HepG2 (cell line): ENCODE measurements around the gene PIEZO2. TPM values are rescaled to one million over a fixed set of nuclear protein-coding genes. Genes with fewer than 3 reads are reported as not detected.

ENCODE experiments used
- ATAC-seq: fragments of 200-7000 bp; cut with Tn5 transposase; 3 replicates; pipeline ENCODE4 v1.9.1; 2020; ENCODE audit warnings: mild to moderate bottlenecking, moderate library complexity
- BruUV-seq: library from RNA; stranded (reverse); fragments of 400-500 nt; replicated peaks from 2 replicates; lab custom pipeline; 2021; lab: Mats Ljungman, UMichigan
- CTCF ChIA-PET: fragments of 300-600 bp; formaldehyde crosslinking; extraction: SDS; loops from one replicate; lab custom pipeline; 2021; ENCODE audit warnings: low total read pairs, inconsistent platforms, low intra/inter-chr PET ratio; lab: Yijun Ruan, JAX
- POLR2A ChIA-PET: fragments of 350-600 bp; sonication (Branson Sonifier 250); formaldehyde crosslinking; loops from one replicate; lab custom pipeline; 2020; ENCODE audit warnings: antibody characterized with exemption, inconsistent platforms; lab: Yijun Ruan, JAX
- DNase-seq: peaks from one replicate; pipeline ENCODE4 v3.0.0-alpha.2; 2015; ENCODE audit warnings: low spot score
- FAIRE-seq: peaks from 3 replicates; lab custom pipeline; 2011; peaks lifted over from hg19 to GRCh38; lab: Jason Lieb, UNC
- H2AFZ ChIP-seq: one replicate; pipeline ENCODE4 v1.6.1; 2011; ENCODE audit warnings: low read length, inconsistent platforms
- H3K27ac ChIP-seq: fragments of 300-600 bp; 3 replicates; pipeline ENCODE4 v1.8.0; 2011; ENCODE audit warnings: mixed run types, mild to moderate bottlenecking, mixed read lengths, low read length, inconsistent platforms; ENCODE audit not compliant: insufficient read depth; ENCODE audit errors: extremely low read length
- H3K27me3 ChIP-seq, 2 experiments: fragments of 200-600 bp in 1 of 2; 2 replicates in 1 of 2; 3 replicates in 1 of 2; pipeline versions ENCODE4 v1.6.0 to v1.8.0; 2011; ENCODE audit warnings: low read length in 2 of 2, mild to moderate bottlenecking in 2 of 2, moderate library complexity in 2 of 2, inconsistent platforms in 1 of 2; ENCODE audit not compliant: insufficient read depth in 2 of 2, control insufficient read depth in 1 of 2
- H3K36me3 ChIP-seq, 2 experiments: fragments of 200-600 bp in 1 of 2; replicated peaks in 1 of 2; 2 replicates in 1 of 2; 3 replicates in 1 of 2; pipeline versions ENCODE4 v1.5.1 to v1.8.0; 2011; ENCODE audit warnings: low read length in 2 of 2, inconsistent platforms in 1 of 2; ENCODE audit not compliant: insufficient read depth in 2 of 2, control insufficient read depth in 1 of 2
- H3K4me1 ChIP-seq: 2 replicates; pipeline ENCODE4 v1.5.1; 2012; ENCODE audit warnings: low read length, inconsistent platforms; ENCODE audit not compliant: insufficient read depth
- H3K4me2 ChIP-seq: 2 replicates; pipeline ENCODE4 v1.6.0; 2011; ENCODE audit warnings: low read depth, low read length, inconsistent platforms
- H3K4me3 ChIP-seq, 3 experiments: fragments of 200-600 bp in 1 of 3; sonication (generic), shearing (Covaris generic) in 1 of 3; replicated peaks in 1 of 3; 2 replicates each; pipeline ENCODE4 v1.5.1; 2011 to 2016; ENCODE audit warnings: low read length in 3 of 3, inconsistent platforms in 2 of 3, low read depth in 2 of 3, mild to moderate bottlenecking in 2 of 3, control low read depth in 1 of 3, mixed read lengths in 1 of 3; ENCODE audit not compliant: insufficient read depth in 1 of 3
- H3K79me2 ChIP-seq: one replicate; pipeline ENCODE4 v1.6.1; 2011; ENCODE audit warnings: low read length, inconsistent platforms; ENCODE audit not compliant: insufficient read depth
- H3K9ac ChIP-seq: 2 replicates; pipeline ENCODE4 v1.6.0; 2011; ENCODE audit warnings: mild to moderate bottlenecking, low read depth, low read length, inconsistent platforms; ENCODE audit not compliant: insufficient read depth
- H3K9me3 ChIP-seq: 2 replicates; pipeline ENCODE4 v1.5.1; 2012; ENCODE audit warnings: mild to moderate bottlenecking, low read length
- H4K20me1 ChIP-seq: 2 replicates; pipeline ENCODE4 v1.6.0; 2011; ENCODE audit warnings: inconsistent platforms, mild to moderate bottlenecking, low read length, moderate library complexity; ENCODE audit not compliant: insufficient read depth
- KDM2A ChIP-seq: sonication (generic); formaldehyde crosslinking; IDR thresholded peaks from 2 replicates; pipeline ENCODE4 v1.4.0; 2020; ENCODE audit warnings: low read depth, missing genetic modification reagents, borderline replicate concordance
- ZNF432 ChIP-seq: sonication (generic); formaldehyde crosslinking; IDR thresholded peaks from 2 replicates; pipeline ENCODE4 v1.5.0; 2020; ENCODE audit warnings: missing genetic modification reagents, mild to moderate bottlenecking, borderline replicate concordance
- ZNF530 ChIP-seq: sonication (generic); formaldehyde crosslinking; IDR thresholded peaks from 2 replicates; pipeline ENCODE4 v1.5.0; 2020; ENCODE audit warnings: low read depth, mild to moderate bottlenecking, missing genetic modification reagents
- WGBS: methylation state at CpG from one replicate; pipeline ENCODE4 v1.1.6; 2017; ENCODE audit warnings: low lambda C conversion rate; 5-methylcytosine and 5-hydroxymethylcytosine counted together
- in situ Hi-C: cut with HindIII; loops from 2 replicates; pipeline ENCODE4 v1.10.0; 2017; ENCODE audit warnings: low pct_unique_long_range_greater_than_20kb; ENCODE audit not compliant: extremely low pct_ligation_motif_present
- intact Hi-C: fragments of 100-400 bp; cut with micrococcal nuclease; formaldehyde crosslinking; loops from one replicate; pipeline ENCODE4 v1.10.0; 2022; ENCODE audit not compliant: unreplicated experiment
- polyA plus RNA-seq, 8 experiments: library from polyadenylated mRNA; depleted of rRNA in 3 of 8; stranded (reverse) in 7 of 8; unstranded in 1 of 8; fragments of >200 nt; fragmentation: Illumina TruSeq in 4 of 8; extraction: Trizol in 4 of 8; gene quantifications; 2 replicates each; pipeline versions ENCODE4 v1.2.1 to v1.2.3, GENCODE V29; 2011 to 2016; ENCODE audit warnings: low read depth in 4 of 8, missing spikeins in 1 of 8, mixed read lengths in 1 of 8; ENCODE audit not compliant: insufficient read depth in 1 of 8
- total RNA-seq, 5 experiments: library from RNA; depleted of rRNA; stranded (reverse); fragments of >200 nt; fragmentation: Illumina TruSeq; extraction: Trizol; gene quantifications; 2 replicates each; pipeline ENCODE4 v1.2.3, GENCODE V29; 2016; ENCODE audit warnings: low read depth in 1 of 5
- TF ChIP-seq, protein P1 (sequence below), 2 experiments: sonication (generic) in 1 of 2; formaldehyde crosslinking in 1 of 2; IDR thresholded peaks; 2 replicates each; pipeline versions ENCODE4 v1.4.0 to v1.6.1; 2018 to 2020; ENCODE audit warnings: missing genetic modification reagents in 2 of 2, borderline replicate concordance in 1 of 2, low read depth in 1 of 2, mild to moderate bottlenecking in 1 of 2, missing biosample characterization in 1 of 2
- TF ChIP-seq, protein P2 (sequence below): sonication (generic); formaldehyde crosslinking; IDR thresholded peaks from 2 replicates; pipeline ENCODE4 v1.5.0; 2020; ENCODE audit warnings: mild to moderate bottlenecking, missing genetic modification reagents, borderline replicate concordance
- TF ChIP-seq, protein P3 (sequence below), 2 experiments: sonication (generic) in 1 of 2; formaldehyde crosslinking in 1 of 2; IDR thresholded peaks; 2 replicates each; pipeline versions ENCODE4 v1.6.1 to v1.9.0; 2014 to 2022; ENCODE audit warnings: antibody characterized with exemption in 1 of 2, borderline replicate concordance in 1 of 2, inconsistent platforms in 1 of 2, low read depth in 1 of 2, missing genetic modification reagents in 1 of 2

PIEZO2 gene
- total and polyA plus RNA-seq, 2 of the 13 experiments (the other 11 are each of a cell fraction or from before 2014, with no cell fraction given) = 15.2 to 27.2 TPM

DNA sequence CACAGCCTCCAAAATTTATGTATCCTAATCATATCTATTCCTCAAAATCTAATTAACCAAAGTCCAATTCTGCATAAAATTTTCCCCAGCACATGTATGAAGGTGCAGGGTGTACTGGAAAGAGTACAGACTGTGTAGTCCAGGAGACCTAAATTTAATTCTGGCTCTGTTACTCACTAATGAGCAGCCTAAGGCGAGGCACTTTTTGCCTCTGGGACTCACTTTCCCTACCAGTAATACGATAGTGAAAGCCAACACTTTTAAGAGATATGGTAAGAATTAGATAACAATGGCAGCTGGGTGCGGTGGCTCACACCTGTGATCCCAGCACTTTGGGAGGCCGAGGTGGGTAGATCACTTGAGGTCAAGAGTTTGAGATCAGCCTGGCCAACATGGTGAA lies 177.7 kb downstream of the PIEZO2 start:
- no peaks in the 10 kb centered on the region for H3K36me3 ChIP-seq
- H2AFZ ChIP-seq = no peak overlapping the region
- no peaks in the 10 kb centered on the region for H3K9me3 ChIP-seq
- in situ Hi-C loops (no loop called here), intact Hi-C loops (no loop called here)
- no TSS peak for BruUV-seq
- H3K4me3 ChIP-seq = no peak overlapping the region
- FAIRE-seq (no peak), ATAC-seq (no peak), DNase-seq (no peak)
- no peaks in the 10 kb centered on the region for H4K20me1 ChIP-seq
- H3K9ac ChIP-seq = no peak overlapping the region
- H3K27me3 ChIP-seq = no peaks in the 10 kb centered on the region
- WGBS = 86% methylated on average over 4 of the region's 4 CpGs
- H3K4me2 ChIP-seq = no peak overlapping the region
- no peaks in the 10 kb centered on the region for H3K4me1 ChIP-seq
- TF ChIP-seq ZNF530 (CRISPR knock-in tag) (no peak), ZNF432 (no peak), KDM2A (CRISPR knock-in tag) (no peak)
- TF ChIP-seq, protein P1, sequence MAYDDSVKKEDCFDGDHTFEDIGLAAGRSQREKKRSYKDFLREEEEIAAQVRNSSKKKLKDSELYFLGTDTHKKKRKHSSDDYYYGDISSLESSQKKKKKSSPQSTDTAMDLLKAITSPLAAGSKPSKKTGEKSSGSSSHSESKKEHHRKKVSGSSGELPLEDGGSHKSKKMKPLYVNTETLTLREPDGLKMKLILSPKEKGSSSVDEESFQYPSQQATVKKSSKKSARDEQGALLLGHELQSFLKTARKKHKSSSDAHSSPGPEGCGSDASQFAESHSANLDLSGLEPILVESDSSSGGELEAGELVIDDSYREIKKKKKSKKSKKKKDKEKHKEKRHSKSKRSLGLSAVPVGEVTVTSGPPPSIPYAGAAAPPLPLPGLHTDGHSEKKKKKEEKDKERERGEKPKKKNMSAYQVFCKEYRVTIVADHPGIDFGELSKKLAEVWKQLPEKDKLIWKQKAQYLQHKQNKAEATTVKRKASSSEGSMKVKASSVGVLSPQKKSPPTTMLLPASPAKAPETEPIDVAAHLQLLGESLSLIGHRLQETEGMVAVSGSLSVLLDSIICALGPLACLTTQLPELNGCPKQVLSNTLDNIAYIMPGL (CRISPR knock-in tag; IDR thresholded peaks at IDR 0.05; ENCODE audit: borderline replicate concordance in 1 of 2, low read depth in 1 of 2) = no peak
- TF ChIP-seq, protein P2, sequence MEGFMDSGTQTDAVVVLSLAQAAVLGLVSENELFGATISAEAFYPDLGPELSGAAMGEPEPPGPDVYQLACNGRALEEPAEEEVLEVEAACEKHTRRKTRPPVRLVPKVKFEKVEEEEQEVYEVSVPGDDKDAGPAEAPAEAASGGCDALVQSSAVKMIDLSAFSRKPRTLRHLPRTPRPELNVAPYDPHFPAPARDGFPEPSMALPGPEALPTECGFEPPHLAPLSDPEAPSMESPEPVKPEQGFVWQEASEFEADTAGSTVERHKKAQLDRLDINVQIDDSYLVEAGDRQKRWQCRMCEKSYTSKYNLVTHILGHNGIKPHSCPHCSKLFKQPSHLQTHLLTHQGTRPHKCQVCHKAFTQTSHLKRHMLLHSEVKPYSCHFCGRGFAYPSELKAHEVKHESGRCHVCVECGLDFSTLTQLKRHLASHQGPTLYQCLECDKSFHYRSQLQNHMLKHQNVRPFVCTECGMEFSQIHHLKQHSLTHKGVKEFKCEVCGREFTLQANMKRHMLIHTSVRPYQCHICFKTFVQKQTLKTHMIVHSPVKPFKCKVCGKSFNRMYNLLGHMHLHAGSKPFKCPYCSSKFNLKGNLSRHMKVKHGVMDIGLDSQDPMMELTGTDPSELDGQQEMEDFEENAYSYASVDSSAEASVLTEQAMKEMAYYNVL (CRISPR knock-in tag) = no peak
- TF ChIP-seq, protein P3, sequence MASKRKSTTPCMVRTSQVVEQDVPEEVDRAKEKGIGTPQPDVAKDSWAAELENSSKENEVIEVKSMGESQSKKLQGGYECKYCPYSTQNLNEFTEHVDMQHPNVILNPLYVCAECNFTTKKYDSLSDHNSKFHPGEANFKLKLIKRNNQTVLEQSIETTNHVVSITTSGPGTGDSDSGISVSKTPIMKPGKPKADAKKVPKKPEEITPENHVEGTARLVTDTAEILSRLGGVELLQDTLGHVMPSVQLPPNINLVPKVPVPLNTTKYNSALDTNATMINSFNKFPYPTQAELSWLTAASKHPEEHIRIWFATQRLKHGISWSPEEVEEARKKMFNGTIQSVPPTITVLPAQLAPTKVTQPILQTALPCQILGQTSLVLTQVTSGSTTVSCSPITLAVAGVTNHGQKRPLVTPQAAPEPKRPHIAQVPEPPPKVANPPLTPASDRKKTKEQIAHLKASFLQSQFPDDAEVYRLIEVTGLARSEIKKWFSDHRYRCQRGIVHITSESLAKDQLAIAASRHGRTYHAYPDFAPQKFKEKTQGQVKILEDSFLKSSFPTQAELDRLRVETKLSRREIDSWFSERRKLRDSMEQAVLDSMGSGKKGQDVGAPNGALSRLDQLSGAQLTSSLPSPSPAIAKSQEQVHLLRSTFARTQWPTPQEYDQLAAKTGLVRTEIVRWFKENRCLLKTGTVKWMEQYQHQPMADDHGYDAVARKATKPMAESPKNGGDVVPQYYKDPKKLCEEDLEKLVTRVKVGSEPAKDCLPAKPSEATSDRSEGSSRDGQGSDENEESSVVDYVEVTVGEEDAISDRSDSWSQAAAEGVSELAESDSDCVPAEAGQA (IDR thresholded peaks at IDR 0.05; ENCODE audit: low read depth) = no peak
- TF ChIP-seq, protein P3 (CRISPR knock-in tag; IDR thresholded peaks at IDR 0.05; ENCODE audit: borderline replicate concordance) = no peak
- ChIA-PET POLR2A (no interaction called here), CTCF (no interaction called here)
- H3K27ac ChIP-seq = no peak overlapping the region
- no peaks in the 10 kb centered on the region for H3K79me2 ChIP-seq
